ENCODE measurements around the gene CDK11B. TPM values are rescaled to one million over a fixed set of nuclear protein-coding genes. Genes with fewer than 3 reads are reported as not detected.
A peak's percentile ranks its signal among the peaks of the same experiment; 100 is the strongest.

CDK11B gene
- total and polyA plus RNA-seq, 2 donors (not counting 1 experiment from before 2014, with no cell fraction given), result 14.1 to 36.3 TPM

GRCh38 chr1:1599030-1599934 lies 59.5 kb downstream of the CDK11B start:
- H3K9me3 Mint-ChIP-seq (ENCODE audit: insufficient read depth), result no peaks in the 10 kb centered on the region
- peaks cover 11% of the 10 kb centered on the region for H3K27me3 Mint-ChIP-seq
- peaks cover 25% of the 10 kb centered on the region for H3K4me1 Mint-ChIP-seq
- ChIA-PET POLR2A (no interaction called here), CTCF (no interaction called here)
- peaks cover 18 to 35% of the 10 kb centered on the region in 2 donors for H3K4me1 ChIP-seq (ENCODE audit: control insufficient read depth in 2 of 2, insufficient read depth in 2 of 2, low read length in 2 of 2)
- H2AFZ ChIP-seq (ENCODE audit: insufficient read depth, low read depth, low read length, poor library complexity, severe bottlenecking), result peak overlapping the region; percentile 49
- DNase-seq (peak; percentile 62), ATAC-seq (ENCODE audit: low read depth) (peak; percentile 47)
- peaks cover 0 to 32% (median 7%) of the 10 kb centered on the region in 4 experiments for H3K27me3 ChIP-seq (replicated peaks in 1 of 4; ENCODE audit: control extremely low read depth in 1 of 4, control insufficient read depth in 3 of 4, insufficient read depth in 4 of 4, low read length in 3 of 4)
- H3K27ac Mint-ChIP-seq, result peak overlapping the region; percentile 59
- no peak overlapping the region for H3K27ac ChIP-seq (ENCODE audit: low read length in 2 of 2)
- H3K4me3 Mint-ChIP-seq, result peak overlapping the region; percentile 84
- intact Hi-C loops (cut with micrococcal nuclease), result no loop called here
- H3K4me3 ChIP-seq (ENCODE audit: control extremely low read depth in 1 of 5, extremely low read depth in 1 of 5, insufficient read depth in 1 of 5, low read depth in 2 of 5, low read length in 4 of 5), result peak overlapping the region in 2 of 5 experiments; percentile 19 to 46
- H3K79me2 ChIP-seq (ENCODE audit: control insufficient read depth, insufficient read depth, low read length), result no peaks in the 10 kb centered on the region
- peak overlapping the region; percentile 80 for H3K4me2 ChIP-seq (replicated peaks; ENCODE audit: low read depth, low read length, poor library complexity, severe bottlenecking)
- H3K9ac ChIP-seq (ENCODE audit: low read length), result peak overlapping the region; percentile 19
- peaks cover 0 to 5% (median 0%) of the 10 kb centered on the region in 3 donors for H3K9me3 ChIP-seq (ENCODE audit: control extremely low read depth in 1 of 3, control insufficient read depth in 2 of 3, insufficient read depth in 1 of 3, low read length in 2 of 3)
- no peaks in the 10 kb centered on the region for H4K20me1 ChIP-seq (ENCODE audit: control insufficient read depth, insufficient read depth, low read length, poor library complexity, severe bottlenecking)
- no peak for TF ChIP-seq EZH2 (IDR thresholded peaks at IDR 0.05; ENCODE audit: borderline replicate concordance, insufficient read depth, low read depth, low read length, poor library complexity, severe bottlenecking)
- TF ChIP-seq, protein P1, sequence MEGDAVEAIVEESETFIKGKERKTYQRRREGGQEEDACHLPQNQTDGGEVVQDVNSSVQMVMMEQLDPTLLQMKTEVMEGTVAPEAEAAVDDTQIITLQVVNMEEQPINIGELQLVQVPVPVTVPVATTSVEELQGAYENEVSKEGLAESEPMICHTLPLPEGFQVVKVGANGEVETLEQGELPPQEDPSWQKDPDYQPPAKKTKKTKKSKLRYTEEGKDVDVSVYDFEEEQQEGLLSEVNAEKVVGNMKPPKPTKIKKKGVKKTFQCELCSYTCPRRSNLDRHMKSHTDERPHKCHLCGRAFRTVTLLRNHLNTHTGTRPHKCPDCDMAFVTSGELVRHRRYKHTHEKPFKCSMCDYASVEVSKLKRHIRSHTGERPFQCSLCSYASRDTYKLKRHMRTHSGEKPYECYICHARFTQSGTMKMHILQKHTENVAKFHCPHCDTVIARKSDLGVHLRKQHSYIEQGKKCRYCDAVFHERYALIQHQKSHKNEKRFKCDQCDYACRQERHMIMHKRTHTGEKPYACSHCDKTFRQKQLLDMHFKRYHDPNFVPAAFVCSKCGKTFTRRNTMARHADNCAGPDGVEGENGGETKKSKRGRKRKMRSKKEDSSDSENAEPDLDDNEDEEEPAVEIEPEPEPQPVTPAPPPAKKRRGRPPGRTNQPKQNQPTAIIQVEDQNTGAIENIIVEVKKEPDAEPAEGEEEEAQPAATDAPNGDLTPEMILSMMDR (IDR thresholded peaks at IDR 0.05), result peak; percentile 16
- H3K36me3 ChIP-seq (replicated peaks in 1 of 2; ENCODE audit: control extremely low read depth in 1 of 2, control insufficient read depth in 1 of 2, extremely low read depth in 1 of 2, insufficient read depth in 2 of 2, low read length in 1 of 2), result no peaks in the 10 kb centered on the region
- 20% methylated on average over 111 of the region's 111 CpGs for WGBS (ENCODE audit: insufficient coverage)

DNA sequence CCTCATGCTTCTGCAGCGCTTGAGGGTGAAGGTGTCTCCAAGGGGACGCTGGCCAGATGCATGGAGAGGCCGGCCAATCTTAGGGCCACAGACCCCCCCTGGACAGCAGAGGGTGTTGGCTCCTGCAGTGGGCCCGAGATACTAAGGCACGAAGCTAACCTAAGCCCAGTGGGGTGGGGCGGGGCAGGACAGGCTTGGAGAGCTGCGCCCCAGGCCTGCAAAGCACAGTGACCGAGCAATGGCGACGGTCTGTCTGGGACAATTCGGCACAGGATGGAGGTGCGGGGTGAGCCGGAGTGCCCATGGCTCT lies 60.1 kb downstream of the CDK11B start:
- peaks cover 18 to 35% of the 10 kb centered on the region in 2 donors for H3K4me1 ChIP-seq (ENCODE audit: control insufficient read depth in 2 of 2, insufficient read depth in 2 of 2, low read length in 2 of 2)
- intact Hi-C loops (cut with micrococcal nuclease), result no loop called here
- no peak overlapping the region for H2AFZ ChIP-seq (ENCODE audit: insufficient read depth, low read depth, low read length, poor library complexity, severe bottlenecking)
- no peaks in the 10 kb centered on the region for H3K79me2 ChIP-seq (ENCODE audit: control insufficient read depth, insufficient read depth, low read length)
- peaks cover 0 to 32% (median 7%) of the 10 kb centered on the region in 4 experiments for H3K27me3 ChIP-seq (replicated peaks in 1 of 4; ENCODE audit: control extremely low read depth in 1 of 4, control insufficient read depth in 3 of 4, insufficient read depth in 4 of 4, low read length in 3 of 4)
- TF ChIP-seq EZH2 (IDR thresholded peaks at IDR 0.05; ENCODE audit: borderline replicate concordance, insufficient read depth, low read depth, low read length, poor library complexity, severe bottlenecking), result no peak
- TF ChIP-seq, protein P1 (IDR thresholded peaks at IDR 0.05), result no peak
- CTCF ChIA-PET, result no interaction called here
- H3K9me3 Mint-ChIP-seq (ENCODE audit: insufficient read depth), result no peaks in the 10 kb centered on the region
- DNase-seq, result peak; percentile 34
- 96% methylated on average over 13 of the region's 13 CpGs for WGBS (ENCODE audit: insufficient coverage)
- H3K27ac ChIP-seq (ENCODE audit: low read length in 2 of 2), result no peak overlapping the region
- no peaks in the 10 kb centered on the region for H3K36me3 ChIP-seq (replicated peaks in 1 of 2; ENCODE audit: control extremely low read depth in 1 of 2, control insufficient read depth in 1 of 2, extremely low read depth in 1 of 2, insufficient read depth in 2 of 2, low read length in 1 of 2)
- H3K27ac Mint-ChIP-seq, result no peak overlapping the region
- H3K27me3 Mint-ChIP-seq, result peaks cover 11% of the 10 kb centered on the region
- peaks cover 25% of the 10 kb centered on the region for H3K4me1 Mint-ChIP-seq
- peaks cover 0 to 5% (median 0%) of the 10 kb centered on the region in 3 donors for H3K9me3 ChIP-seq (ENCODE audit: control extremely low read depth in 1 of 3, control insufficient read depth in 2 of 3, insufficient read depth in 1 of 3, low read length in 2 of 3)
- no peak overlapping the region for H3K4me3 ChIP-seq (ENCODE audit: control extremely low read depth in 1 of 5, extremely low read depth in 1 of 5, insufficient read depth in 1 of 5, low read depth in 2 of 5, low read length in 4 of 5)
- POLR2A ChIA-PET, result no interaction called here
- H3K9ac ChIP-seq (ENCODE audit: low read length), result no peak overlapping the region
- ATAC-seq (ENCODE audit: low read depth), result no peak
- H3K4me3 Mint-ChIP-seq, result peak overlapping the region; percentile 84
- no peak overlapping the region for H3K4me2 ChIP-seq (replicated peaks; ENCODE audit: low read depth, low read length, poor library complexity, severe bottlenecking)
- H4K20me1 ChIP-seq (ENCODE audit: control insufficient read depth, insufficient read depth, low read length, poor library complexity, severe bottlenecking), result no peaks in the 10 kb centered on the region

Measured in B cell (primary cell).